ENCODE results near the gene CLUH.
"Not testable (repeated sequence)": the region's sequence is repeated elsewhere in the genome, so short reads cannot be mapped to it uniquely, and the experiment has no call there.

CLUH gene

DNA sequence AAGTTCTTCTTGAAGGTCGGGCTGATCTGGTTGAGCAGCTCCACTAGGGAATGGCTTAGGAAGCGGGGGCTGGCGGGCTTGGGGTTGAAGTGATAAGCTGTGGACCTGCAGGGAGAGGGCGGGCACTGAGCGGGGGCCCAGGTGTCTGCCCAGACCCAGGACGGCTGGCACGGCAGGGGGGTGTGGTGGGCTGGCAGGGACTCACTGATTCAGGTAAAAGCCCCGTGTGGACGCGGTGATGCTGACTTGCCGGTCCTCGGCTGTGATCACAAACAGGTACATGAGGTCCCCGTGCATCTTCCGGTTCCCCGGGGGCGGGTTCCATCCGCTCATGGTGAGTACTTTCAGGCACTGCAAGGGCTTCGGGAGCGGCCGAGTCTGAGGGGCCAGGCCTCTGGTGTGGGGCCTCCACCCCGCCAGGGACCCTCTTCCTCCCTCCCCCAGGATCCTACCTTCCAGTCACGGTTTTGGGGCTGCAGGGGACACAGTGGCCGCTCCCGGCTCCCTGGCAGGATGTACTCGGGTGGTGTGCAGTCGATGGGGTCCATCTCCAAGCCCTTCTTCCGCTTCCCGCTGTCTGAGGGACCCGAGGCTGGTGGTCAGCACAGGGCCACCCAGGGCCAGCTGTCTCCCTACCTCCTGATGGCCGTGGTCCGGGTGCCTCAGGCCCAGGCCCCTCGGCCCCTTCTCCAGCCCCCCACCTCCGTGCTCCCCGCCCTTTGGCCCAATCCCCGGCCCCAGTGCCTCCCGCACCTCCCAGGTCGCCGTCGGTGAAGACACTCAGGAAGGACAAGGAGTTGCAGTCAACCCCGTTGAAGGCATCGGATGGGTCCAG, 10.2 kb downstream of the CLUH start:
- DNase-seq: no peak

DNA sequence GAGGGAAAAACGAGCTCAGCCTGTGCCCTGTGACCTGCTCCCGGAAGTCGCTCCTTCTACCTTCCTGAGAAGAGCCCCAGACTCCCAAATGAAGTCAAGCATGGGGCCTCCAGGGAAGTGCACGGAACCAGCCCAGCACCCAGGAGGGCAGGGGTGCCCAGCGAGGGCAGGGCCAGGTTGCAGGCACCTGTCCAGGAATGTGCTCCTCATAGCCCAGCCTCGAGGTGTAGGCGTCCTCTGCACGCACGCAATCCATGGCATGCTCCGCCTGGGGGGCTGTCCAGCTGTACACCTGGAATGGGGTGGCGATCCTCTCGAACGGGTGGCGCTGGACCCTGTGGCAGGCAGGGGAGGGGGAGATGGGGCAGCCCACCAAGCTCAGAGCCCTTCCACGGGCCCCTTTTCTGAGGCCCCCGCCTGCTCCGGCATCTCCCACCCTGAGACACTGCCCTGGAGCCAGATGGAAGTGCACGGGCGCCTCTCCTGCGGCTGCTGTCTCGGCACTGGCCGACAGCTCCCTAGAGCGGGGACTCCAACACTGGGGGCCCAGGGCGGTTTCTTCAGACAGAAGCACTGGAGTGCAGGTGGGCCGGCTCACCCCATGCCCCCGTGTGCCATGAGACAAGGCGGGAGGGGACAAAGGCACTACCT, 10.9 kb downstream of the CLUH start:
- peak; percentile 45 to 100 for DNase-seq

DNA sequence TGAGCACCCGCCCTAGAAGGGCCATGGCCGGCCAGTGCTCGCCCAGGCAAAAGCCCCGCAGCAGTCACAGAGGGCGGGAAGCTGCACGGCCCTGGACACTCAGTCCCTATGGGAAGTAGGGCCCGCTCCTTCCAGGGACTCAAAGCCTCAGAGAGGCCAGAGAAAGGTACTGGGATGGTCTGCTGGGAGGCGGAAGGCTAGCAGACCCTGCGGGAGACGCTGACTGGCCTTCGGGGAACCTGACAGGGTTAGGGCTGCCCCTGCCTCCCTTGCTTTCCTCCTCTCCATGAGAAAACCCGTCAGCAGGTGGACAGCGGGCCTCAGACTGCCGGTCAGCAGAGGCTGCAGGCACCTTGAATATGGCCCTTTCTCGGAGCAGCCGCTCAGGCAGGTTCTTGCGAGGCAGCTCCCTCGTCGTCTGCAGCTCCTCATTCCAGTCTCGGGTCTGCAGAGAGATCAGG, 11.5 kb downstream of the CLUH start:
- DNase-seq: no peak

DNA sequence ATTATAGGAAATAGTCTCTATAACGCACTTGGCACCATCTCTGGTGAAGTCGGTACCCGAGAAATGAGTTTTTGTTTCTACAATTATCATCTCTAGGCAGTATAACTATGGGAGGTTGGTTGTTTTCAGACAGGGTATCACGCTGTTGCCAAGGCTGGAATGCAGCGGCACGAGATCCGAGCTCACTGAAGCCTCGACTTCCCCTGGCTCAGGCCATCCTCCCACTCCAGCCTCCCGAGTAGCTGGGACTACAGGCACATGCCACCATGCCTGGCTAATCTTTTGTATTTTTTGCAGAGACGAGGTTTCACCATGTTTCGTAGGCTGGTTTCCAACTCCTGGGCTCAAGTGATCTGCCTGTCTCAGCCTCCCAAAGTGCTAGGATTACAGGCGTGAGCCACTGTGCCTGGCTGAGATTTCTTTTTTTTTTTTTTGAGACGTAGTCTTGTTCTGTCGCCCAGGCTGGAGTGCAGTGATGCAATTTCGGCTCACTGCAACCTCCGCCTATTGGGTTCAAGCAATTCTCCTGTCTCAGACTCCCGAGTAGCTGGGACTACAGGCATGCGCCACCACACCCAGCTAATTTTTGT, 12.3 kb downstream of the CLUH start:
- DNase-seq: not testable (repeated sequence)

DNA sequence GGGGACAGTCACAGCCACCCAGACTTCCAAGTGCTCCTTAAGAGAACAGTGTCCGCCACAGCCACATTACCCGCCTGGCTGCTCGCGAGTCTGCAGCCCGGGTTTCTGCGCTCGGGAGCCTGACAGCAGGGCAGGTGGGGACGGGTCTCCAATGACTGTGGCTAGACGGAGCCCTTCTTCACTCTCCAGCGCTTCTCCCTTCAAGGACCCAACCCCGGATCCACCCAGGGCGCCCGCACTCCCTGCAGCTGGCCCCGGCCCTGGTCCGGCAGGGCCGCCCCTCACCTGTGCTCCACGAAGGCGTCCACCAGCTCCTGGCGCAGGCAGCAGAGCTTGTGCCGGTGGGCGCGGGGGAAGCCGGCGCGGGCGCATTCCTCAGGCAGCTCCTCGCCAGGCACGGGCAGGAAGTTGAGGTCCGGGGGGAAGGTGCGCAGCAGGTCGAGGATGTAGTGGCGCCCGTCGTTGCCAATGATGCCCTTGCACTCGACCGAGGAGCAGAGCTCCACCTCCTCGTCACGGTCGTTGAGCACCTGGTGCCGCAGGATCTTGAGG, 13.9 kb downstream of the CLUH start:
- no peak for DNase-seq

DNA sequence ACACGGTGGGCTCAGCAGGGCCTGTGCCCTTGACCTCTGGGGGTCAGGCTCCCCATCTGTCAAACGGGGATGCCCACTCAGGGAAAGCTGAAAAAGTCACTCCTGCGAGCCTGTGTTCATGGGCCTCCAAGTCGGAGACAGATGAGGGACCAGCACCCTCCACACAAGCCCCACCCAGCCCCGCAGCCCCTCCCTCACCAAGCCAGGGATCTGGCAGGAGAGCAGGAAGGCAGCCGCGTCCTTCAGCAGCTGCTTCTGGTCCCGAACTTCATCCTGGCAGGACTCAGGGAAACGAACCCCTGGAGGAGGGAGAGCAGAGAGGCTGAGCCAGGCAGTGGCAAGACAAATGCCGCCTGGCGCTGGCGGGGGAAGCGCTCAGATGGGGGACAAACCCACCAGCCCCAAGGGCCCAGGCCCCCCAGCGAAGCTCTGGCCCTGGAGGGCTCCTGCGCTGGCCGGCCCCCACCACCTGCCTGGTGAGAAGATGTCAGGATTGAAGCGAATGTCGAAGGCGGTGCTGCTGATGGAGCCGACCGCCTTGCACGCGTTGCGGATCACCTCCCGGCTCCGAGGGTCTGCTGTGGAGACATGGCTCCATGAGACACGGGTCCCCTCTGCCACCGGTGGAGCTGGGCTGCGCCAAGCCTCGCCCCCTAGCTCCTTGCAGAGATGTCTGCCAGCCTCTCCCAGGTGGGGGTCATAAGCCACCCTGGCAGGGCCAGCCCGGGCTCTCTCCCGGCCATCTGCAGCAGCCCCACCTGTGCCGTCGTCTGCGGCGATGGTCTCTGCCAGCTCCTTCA, 15.4 kb downstream of the CLUH start:
- no peak for DNase-seq

DNA sequence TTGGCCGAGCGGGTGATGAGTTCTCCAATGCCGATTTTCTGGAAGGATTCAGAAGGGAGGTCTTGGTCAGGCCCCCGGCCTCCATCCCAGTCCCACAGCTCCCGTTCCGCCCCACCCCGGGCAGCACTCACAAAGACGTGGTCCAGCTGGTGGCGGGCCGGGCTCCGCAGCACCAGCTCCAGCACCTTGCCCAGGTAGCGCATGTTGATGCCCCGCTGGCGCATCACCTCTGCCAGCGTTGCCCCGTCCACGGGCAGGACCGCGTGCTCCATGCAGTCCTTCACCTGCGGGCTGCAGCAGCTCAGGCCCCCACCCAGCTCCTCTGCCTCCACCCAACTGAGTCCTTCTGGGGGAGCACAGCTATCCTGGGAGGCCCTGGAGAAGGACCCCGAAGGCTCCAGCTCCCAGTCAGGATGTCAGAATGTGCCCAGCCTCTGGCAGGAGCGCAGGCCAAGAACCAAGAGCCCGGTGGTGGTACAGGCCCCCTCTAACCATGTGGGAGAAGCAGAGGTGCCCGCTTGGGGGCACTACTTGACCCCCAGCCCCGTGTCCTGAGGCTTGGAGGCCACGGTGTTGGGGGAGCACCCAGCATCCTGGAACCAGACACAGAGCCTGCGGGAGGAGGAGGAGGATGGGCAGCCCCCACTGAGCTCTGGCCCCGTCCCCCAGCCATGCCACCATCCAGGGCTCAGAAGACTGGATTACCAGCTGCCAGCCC, 16.2 kb downstream of the CLUH start:
- no peak for DNase-seq

DNA sequence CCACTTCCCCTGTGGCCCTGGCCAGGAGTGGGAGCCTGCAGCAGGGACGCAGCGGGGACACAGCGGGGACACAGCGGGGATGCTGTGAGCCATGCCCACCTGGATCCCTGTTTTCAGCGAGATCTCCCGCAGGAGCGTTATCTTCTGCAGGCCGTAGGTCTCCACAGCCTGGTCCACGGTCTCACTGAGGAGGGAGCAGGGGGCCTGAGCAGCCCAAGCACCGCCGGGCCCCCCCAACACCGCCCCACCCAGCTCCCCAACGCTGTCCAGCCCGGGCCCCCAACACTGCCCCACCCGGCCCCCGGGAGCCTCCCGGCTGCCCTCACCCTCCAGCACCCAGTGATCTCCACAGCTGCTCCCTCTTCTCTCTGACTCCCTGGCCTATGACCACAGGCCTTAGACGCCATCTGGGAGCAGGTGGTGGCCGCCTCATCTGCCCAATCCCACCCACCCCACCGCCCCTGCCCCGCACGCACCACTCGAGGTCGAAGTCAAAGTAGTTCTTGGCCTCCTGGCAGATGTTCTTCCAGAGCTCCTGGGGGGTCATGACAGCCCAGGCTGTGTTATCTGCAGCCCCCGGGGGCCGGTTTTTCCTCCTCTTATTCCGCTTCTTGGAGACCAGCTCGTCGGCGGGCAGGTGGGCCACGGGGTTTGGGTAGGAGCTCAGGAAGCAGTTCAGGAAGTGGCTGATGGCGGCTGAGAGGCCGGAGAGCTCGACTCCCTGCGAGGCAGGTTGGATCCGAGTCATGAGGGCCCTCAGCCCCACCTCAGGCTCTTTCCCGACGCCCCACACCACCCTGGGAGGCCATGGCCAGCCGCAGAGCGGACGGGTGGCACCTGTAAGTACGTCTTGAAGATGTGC, 17.0 kb downstream of the CLUH start:
- DNase-seq: no peak

DNA sequence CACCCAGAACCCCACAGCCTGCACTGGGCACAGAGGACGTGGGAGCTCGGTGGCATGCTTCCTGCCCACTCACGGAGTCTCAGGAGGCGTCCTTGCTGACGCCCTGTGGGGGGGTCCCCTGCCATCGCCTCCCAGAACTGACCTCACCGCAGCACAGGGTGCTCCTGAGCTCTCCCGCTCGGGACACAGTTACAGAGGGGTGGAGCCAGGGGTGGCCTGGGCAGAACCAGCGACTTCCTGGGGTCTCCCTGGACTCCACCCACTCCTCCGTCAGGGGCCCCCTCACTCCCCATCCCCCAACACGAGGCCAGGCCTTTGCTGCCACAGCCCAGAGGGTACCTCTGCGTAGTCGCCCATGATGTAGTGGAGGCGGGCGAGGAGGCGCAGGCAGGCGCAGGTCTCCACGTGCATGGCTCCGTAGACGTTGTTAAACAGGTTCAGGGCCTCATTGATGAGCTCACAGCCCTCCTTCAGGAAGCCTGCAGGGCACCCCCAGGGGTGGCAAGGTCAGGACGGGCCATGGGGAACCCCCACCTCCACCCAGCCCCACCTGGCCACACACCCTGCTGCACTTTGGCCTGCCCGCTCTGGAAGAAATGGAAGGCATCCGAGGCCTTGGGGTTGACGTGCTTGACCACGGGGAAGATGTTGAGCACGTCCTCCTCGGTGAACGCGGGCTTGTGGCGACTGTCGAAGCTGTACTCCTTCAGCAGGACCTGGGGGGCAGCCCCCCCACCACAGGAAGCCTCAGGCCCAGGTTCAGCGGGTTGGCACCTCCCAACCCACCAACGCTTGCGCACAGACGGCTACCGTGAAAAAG, 17.8 kb downstream of the CLUH start:
- no peak for DNase-seq

DNA sequence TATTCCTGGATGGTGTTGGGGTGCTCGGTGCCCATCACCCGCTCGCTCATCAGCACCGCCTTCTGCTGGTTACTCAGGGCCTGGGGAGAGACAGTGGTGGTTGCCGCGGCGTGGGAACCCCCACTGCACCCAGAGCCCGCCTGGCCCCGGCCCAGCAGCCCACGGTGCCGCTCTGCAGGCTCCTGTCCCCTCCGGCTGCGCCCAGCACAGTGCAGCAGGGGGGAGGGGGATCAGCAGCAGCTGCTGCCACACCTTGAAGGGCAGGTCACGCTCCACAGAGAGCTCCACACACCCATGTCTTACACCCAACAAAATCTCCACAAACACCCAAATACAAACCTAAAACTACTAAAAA, 18.8 kb downstream of the CLUH start:
- no peak for DNase-seq

DNA sequence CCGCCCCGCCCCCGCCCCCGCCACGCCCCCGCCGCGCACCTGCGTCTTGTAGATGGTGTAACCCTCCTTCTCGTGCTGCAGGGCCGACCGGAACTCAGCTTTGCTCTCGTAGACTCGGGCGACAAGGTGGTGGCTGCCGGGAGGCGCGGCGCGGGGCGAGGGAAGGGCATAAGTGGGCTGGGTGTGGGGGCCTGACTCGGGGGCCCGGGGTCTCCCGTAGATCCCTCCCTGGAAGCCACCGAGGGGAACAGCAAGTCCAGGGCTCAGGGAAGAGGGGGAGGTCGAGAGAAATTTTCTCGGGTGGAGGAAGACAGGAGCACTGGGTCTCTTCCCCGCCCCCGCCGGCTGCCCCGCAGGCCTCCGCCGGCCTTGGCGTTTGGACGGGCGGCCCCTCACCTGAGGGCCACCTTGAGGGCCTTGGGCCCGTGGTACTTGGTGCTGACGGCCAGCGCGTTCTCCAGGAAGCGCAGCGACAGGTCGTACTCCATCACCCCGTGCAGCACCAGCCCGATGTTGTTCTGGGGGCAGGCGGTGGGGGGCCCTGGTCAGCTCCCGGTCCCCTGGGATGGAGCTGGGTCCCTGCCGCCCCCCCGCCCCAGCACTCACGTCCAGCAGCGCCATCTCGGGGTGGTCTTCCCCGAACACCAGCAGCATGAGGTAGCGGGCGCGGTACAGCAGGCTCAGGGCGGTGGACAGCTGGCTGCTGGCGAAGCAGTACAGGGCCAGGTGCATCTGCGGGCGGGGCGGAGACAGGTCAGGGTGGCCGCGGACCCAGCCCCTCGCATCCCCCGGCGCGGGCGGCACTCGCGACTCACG, 19.4 kb downstream of the CLUH start:
- no peak for DNase-seq

DNA sequence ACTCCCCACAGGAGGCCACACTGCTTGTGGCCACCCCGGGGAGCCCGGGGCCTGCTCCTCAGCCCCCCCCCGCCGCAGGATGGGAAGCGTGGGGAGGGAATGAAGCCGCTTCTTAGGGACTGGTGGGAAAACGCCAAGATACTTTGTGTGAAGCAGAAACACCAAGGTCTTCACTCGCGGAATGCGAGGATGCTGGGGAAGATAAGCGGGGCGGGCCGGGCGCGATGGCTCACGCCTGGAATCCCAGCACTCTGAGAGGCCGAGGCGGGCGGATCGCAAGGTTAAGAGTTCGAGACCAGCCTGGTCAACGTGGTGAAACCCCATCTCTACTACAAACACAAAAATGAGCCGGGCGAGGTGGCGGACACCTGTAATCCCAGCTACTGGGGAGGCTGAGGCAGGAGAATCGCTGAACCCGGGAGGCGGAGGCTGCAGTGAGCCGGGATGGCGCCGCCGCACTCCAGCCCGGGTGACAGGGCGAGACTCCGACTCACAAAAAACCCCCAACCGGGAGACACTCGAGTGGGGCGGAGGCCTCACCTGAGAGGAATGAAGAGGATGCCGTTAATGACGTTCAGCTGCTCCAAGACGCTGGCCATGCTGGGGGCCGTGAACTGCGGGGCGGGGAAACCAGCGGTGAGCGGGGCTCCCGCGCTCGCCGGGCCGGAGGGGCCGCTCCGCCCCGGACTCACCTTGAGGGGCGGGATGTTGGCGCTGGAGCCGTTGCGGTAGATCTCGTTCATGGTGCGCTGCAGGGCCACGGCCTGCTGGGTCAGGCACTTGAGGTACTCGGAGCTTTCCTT, 20.3 kb downstream of the CLUH start:
- no peak for DNase-seq

DNA sequence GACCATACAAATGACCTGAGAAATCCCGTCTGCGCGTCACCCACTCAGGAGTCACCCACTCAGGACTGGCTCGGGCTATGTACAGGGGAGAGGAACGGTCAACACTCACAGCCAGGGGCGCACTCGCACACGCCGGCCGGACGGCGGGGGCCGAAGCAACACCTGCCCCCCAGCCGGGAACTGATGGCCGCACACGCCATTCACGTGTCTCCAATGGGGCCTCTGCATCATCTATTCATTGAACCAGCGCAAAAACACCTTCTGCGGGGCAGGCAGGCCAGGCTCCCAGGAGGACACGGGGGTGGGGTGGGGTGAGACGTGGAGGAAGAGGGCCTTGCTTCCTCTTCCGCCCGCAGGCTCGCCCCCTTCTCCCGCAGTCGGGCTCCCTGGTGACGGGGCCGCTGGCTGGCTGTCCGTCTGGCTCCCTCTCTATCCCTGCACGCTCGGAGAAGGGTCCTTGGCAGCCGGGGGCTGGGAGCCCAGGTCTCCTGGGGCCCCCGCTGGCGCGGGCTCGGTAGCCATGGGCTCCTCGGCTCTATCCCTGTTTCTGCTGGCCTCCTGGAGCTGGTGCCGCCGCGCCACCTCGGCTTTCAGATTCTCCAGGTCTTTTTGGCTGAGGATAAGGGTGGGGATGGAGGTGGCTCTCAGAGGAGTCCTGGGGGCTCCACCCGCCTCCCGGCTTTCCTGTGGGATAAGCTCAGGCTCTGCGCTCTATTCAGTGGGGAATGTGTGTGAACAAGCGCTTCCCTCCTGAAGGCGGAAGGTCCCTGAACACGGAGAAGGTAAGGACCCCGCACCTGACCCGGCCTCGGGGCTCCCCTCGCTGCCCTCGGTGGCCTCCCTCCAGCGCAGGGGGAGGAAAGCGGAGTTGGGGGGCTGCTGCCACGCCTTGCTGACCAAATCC, 21.1 kb downstream of the CLUH start:
- no peak for DNase-seq

DNA sequence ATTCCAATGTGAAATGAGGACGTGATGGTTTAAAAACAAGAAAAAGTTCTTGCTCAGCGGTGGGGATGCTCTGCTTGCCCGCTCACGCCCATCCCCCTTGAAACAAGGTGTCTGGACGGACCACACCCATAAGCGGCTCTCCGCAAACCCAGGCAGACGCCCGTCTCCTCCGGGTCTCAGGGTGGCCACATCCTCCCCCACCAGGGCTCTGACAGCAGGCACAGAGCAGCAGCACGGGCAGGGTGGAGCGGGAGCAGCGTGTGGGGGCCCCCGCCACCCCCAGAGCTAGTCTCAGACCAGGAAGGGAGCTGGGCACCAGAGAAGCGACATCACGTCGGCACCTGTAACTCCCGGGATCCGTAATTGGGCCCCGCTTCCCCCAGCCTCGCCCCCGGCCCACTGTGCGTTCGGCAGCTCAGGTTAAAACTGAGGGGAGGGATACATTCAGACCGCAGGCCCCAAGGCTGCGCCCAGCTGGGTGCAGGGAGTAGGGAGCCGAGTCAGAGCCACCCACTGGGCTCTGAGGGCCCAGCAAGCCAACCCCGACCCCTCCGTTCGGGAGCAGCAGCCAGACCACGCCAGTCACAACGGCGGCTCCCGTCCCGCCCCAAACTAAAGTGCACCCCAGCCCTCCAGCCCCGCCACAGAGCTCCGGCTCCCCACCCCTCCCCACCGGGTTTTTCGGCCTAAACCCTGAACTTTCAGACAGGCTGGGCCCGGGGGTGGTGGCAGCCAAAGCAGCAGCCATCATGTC, 22.0 kb downstream of the CLUH start:
- no peak for DNase-seq

DNA sequence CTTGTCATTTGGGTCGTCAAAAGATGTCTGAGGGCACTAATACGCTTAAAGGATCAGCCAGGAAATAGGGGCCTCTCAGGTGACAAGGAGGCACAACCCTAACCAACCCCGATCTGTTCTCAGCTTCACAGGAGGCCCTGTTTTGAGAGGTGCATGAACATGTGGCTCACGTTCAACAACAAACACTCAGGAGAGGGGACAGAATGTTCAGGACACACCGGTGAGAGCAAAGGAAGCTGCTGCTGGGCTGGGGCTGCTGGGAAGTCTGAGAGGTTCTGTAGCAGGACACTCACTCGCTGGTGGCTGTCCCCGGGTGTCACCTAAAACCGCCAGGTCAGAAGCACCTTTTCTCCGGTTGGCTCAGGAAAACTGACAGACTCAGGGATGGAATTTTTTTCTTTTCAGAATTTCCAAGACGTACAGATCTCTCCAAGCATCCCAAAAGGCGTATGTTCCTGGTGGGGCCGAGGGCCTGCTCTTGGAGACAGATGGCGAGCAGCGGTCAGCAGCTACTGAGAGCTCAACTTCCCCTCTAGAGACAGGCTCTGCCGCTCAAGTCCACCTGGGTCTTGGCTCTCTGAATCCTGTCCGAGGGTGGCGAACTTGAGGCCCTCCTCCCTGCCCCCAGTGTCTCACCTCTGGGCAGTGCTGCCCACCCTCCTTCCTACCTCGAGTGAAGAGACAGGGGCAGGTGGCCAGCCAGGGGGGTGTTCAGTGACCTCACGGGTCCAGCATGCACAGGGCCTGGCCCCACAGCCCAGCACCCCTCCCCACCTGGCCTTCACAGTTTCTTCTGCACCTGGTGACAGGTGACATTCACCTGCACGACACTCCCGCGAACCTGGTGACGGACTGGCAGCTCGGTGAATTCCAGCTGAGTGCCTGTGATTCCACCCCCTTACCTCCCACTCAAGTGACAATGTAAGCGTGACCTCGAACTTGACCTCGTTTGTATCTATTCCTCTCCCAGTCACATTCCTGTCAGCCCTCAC, 22.9 kb downstream of the CLUH start:
- DNase-seq: no peak

DNA sequence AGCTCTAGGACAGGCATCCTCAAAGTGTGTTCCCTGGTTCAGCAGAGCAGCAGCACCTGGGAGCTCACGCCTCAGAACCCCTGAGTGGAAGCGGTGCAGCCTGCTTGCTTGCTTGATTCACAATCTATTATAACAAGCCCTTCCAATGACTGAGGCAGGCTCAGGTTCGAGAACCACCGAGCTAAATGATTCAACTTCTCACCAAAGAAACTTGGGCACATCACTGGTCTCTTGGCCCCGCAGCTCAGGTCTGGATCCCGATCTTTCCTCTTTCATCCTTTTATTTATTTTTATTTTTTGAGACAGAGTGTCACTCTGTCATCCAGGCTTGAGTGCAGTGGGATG, 24.5 kb downstream of the CLUH start:
- DNase-seq: no peak
